ENCODE measurements around the gene NLN. TPM values are rescaled to one million over a fixed set of nuclear protein-coding genes. Genes with fewer than 3 reads are reported as not detected.

The NLN gene
- total and polyA plus RNA-seq, 2 of the 4 experiments (the other 2 are of a cell fraction) = 19.1 to 37.1 TPM

- Histone ChIP-seq H3K14ac (replicated peaks; ENCODE audit: low read depth, low read length) (no peak overlapping the region), H2AK5ac (ENCODE audit: low read depth, low read length) (no peak overlapping the region), H4K20me1 (ENCODE audit: insufficient read depth, low read length) (no peaks in the 10 kb centered on the region), H3K4ac (ENCODE audit: low read depth, low read length) (no peak overlapping the region), H3K9ac (ENCODE audit: low read depth, low read length) (no peak overlapping the region), H3K9me3 (ENCODE audit: control insufficient read depth, insufficient read depth, low read length) (no peaks in the 10 kb centered on the region), H3K23ac (ENCODE audit: low read depth, low read length) (no peak overlapping the region), H3K9me1 (ENCODE audit: insufficient read depth, low read length) (peaks cover 3% of the 10 kb centered on the region; the same call in 1 of the 2 replicates), H3K4me1 (ENCODE audit: control insufficient read depth, insufficient read depth, low read length) (peaks cover 5% of the 10 kb centered on the region; the same call in 1 of the 2 replicates), H3K27me3 (ENCODE audit: control insufficient read depth, insufficient read depth, low read length) (no peaks in the 10 kb centered on the region), H3K79me1 (ENCODE audit: low read depth in 1 of 2, low read length in 2 of 2) (peaks cover 0 to 3% of the 10 kb centered on the region in 2 experiments; a peak in 1 of 4 replicates), H4K8ac (ENCODE audit: low read depth in 2 of 2, low read length in 2 of 2) (no peak overlapping the region), H3K18ac (ENCODE audit: low read depth, low read length) (peak overlapping the region; percentile 39; the same call in 1 of the 2 replicates), H3K4me3 (ENCODE audit: insufficient read depth, low read depth, low read length) (no peak overlapping the region), H3K36me3 (ENCODE audit: control insufficient read depth, insufficient read depth, low read length) (peaks cover 5% of the 10 kb centered on the region; the same call in 1 of the 2 replicates), H2AK9ac (replicated peaks; ENCODE audit: low read depth, low read length, poor library complexity) (no peak overlapping the region), H3K56ac (ENCODE audit: extremely low read depth, insufficient read depth, low read length) (no peak overlapping the region), H4K91ac (ENCODE audit: insufficient read depth, low read depth, low read length) (no peak overlapping the region), H3K27ac (ENCODE audit: insufficient read depth, low read length) (no peak overlapping the region), H4K5ac (ENCODE audit: low read depth, low read length) (no peak overlapping the region; the same call in 1 of the 2 replicates), H2BK5ac (ENCODE audit: low read depth, low read length, poor library complexity, severe bottlenecking) (no peak overlapping the region), H3K4me2 (ENCODE audit: low read depth, low read length) (no peak overlapping the region), H2BK120ac (ENCODE audit: low read depth, low read length) (no peak overlapping the region), H2AFZ (replicated peaks; ENCODE audit: low read length, poor library complexity) (no peak overlapping the region), H2BK15ac (ENCODE audit: low read depth, low read length) (no peak overlapping the region), H2BK20ac (ENCODE audit: low read depth, low read length) (no peak overlapping the region)
- ATAC-seq (ENCODE audit: low read depth) (no peak), DNase-seq (no peak)
- in situ Hi-C loops (cut with MboI; ENCODE audit: low sequenced_read_pairs) = no loop called here
- CTCF ChIA-PET = interaction anchor here (0.7 to 1.7 kb wide), 2 partner anchors 8 to 120 kb away, joined by 3 to 5 read pairs; no protein-coding TSS in a partner anchor
- dilution Hi-C loops (cut with HindIII; ENCODE audit: low sequenced_read_pairs, unreplicated experiment) = no loop called here
- BruUV-seq (replicated peaks) = no TSS peak
- intact Hi-C loops (cut with micrococcal nuclease) = no loop called here
- POLR2A ChIA-PET (ENCODE audit: unreplicated experiment) = no interaction called here
- TF ChIP-seq RFX5 (IDR thresholded peaks at IDR 0.05; ENCODE audit: low read depth, low read length) (no peak), MAFK (IDR thresholded peaks at IDR 0.05; ENCODE audit: low read depth, low read length) (no peak), FOS (IDR thresholded peaks at IDR 0.05; ENCODE audit: low read depth, low read length) (no peak), CEBPB (IDR thresholded peaks at IDR 0.05; ENCODE audit: low read depth, low read length) (no peak), CTCF (conservative IDR thresholded peaks at IDR 0.05; ENCODE audit: low read depth, low read length) (no peak), SMC3 (IDR thresholded peaks at IDR 0.05; ENCODE audit: low read depth, low read length) (no peak), MXI1 (IDR thresholded peaks at IDR 0.05; ENCODE audit: borderline replicate concordance, low read depth, low read length) (no peak), RCOR1 (IDR thresholded peaks at IDR 0.05; ENCODE audit: insufficient replicate concordance, low read length) (no peak), CHD1 (IDR thresholded peaks at IDR 0.05; ENCODE audit: low read depth, low read length) (no peak), NFE2L2 (IDR thresholded peaks at IDR 0.05; ENCODE audit: low read depth, low read length) (no peak), ELK1 (IDR thresholded peaks at IDR 0.05; ENCODE audit: borderline replicate concordance, low read depth, low read length) (no peak), MAZ (IDR thresholded peaks at IDR 0.05; ENCODE audit: borderline replicate concordance, low read depth, low read length) (no peak), POLR2A (IDR thresholded peaks at IDR 0.05; ENCODE audit: low read depth, low read length) (no peak), BHLHE40 (IDR thresholded peaks at IDR 0.05; ENCODE audit: low read depth, low read length) (no peak), RAD21 (IDR thresholded peaks at IDR 0.05; ENCODE audit: low read length) (no peak)
- TF ChIP-seq, protein P1, sequence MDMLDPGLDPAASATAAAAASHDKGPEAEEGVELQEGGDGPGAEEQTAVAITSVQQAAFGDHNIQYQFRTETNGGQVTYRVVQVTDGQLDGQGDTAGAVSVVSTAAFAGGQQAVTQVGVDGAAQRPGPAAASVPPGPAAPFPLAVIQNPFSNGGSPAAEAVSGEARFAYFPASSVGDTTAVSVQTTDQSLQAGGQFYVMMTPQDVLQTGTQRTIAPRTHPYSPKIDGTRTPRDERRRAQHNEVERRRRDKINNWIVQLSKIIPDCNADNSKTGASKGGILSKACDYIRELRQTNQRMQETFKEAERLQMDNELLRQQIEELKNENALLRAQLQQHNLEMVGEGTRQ (IDR thresholded peaks at IDR 0.05; ENCODE audit: low read depth, low read length) = no peak
Measured at GRCh38 chr5:65819905-65820240, 97.9 kb downstream of the NLN start.
